Measurements from ENCODE around the gene EDIL3.

DNA sequence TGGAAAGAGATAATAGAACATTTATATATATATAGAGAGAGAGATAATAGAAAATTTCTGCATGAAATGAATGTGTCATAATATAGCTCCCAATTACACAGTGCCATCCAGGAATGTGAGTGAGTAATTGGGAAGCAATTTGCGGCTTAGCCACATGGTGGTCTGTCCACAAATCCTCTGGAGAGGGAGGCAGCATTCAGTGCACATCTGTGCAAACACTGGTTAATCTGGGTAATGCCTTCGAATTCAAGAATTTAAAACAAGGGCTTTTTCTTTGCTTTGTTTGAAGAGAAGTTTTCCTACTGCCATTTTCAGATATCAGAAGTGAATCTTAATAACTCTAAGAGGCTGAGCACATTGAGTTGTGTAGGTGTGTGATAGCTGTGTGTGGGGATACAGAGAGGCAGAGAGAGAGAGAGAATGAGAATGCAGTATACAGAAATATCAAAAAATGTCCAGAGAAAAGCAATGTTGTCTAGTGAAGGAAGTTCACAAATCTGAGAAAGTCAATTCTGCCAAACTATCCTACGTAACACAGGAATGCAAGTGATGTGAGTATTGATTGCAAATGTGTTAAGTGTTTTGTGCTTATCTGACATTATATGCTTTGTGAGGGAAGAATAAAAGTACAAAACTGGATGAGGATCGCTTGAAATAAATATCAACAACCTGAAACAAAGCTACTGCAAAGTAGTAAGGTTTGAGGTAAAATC is 134.6 kb downstream of the EDIL3 start:
- no peak for TF ChIP-seq POLR2A (IDR thresholded peaks at IDR 0.05; ENCODE audit: low read depth, low read length)
- no peak for TF ChIP-seq POLR2AphosphoS5 (IDR thresholded peaks at IDR 0.05; ENCODE audit: low read depth, low read length)
- TF ChIP-seq TAF1 (IDR thresholded peaks at IDR 0.05; ENCODE audit: borderline replicate concordance, low read depth, low read length), result no peak
